ENCODE data around the gene ERBB2.

GRCh38 chr17:39655105-39655504, 44.8 kb upstream of the ERBB2 start:
- TF ChIP-seq, protein P1, sequence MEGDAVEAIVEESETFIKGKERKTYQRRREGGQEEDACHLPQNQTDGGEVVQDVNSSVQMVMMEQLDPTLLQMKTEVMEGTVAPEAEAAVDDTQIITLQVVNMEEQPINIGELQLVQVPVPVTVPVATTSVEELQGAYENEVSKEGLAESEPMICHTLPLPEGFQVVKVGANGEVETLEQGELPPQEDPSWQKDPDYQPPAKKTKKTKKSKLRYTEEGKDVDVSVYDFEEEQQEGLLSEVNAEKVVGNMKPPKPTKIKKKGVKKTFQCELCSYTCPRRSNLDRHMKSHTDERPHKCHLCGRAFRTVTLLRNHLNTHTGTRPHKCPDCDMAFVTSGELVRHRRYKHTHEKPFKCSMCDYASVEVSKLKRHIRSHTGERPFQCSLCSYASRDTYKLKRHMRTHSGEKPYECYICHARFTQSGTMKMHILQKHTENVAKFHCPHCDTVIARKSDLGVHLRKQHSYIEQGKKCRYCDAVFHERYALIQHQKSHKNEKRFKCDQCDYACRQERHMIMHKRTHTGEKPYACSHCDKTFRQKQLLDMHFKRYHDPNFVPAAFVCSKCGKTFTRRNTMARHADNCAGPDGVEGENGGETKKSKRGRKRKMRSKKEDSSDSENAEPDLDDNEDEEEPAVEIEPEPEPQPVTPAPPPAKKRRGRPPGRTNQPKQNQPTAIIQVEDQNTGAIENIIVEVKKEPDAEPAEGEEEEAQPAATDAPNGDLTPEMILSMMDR (IDR thresholded peaks at IDR 0.05): no peak
- TF ChIP-seq EZH2phosphoT487 (IDR thresholded peaks at IDR 0.05) (no peak), EZH2 (IDR thresholded peaks at IDR 0.05) (no peak)

Data from neural progenitor cell (in vitro differentiated cells).